ENCODE results near the gene TP63. TPM values are rescaled to one million over a fixed set of nuclear protein-coding genes. Genes with fewer than 3 reads are reported as not detected.

TP63 gene
- polyA plus RNA-seq, 6 donors from 2014 or later = 0.10 to 0.71 (median 0.21) TPM; not detected in 3

DNA sequence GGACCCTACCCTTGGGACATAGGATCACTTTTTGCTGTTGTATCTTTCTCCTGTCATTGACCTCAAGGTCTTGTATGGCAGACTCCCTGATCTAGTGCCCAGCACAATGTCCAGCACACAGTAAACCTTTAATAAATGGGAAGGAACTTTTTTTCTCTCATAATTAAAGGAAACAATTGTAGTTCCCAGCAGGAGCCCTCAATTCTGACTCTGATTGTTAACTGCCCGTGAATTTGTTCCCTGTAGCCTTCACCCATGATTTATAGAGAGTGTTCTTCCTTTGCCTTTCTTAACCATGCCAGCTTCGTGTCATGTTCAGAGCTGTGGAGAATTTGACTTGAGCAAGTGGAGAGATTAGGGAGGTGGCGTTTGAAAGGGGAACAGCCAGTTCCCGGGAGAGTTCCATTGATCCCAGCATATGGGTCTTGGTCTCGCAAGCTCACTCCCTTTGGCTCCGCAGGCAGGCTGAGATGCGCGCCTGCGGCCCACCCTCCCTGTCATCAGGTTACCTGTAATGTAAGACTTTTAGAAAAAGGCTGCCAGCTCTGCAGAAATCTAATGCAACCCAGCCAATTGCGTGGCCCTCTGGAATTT lies 182.6 kb downstream of the TP63 start:
- no peak for ATAC-seq (ENCODE audit: low read depth in 2 of 2)

DNA sequence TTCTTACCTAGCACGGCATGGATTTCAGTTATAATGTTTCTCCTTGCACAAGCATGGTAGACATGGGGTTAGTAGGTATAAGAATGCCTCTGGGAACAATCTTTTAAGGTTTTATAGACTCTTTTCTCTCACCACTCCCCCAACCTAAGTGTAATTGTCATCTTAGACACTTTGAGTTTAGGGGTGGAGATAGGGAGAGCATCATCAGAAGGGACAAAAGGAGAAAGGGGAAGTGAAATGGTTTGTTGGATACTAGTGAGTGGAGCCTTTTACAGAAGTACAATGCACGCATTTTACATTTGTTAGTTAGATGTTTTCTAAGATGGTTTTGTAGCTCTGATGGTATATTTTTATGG lies 189.2 kb downstream of the TP63 start:
- Mint-ChIP-seq H3K9me3 (peaks cover 0 to 3% (median 0%) of the 10 kb centered on the region in 7 donors), H3K4me1 (no peaks in the 10 kb centered on the region), H3K27ac (no peak overlapping the region), H3K4me3 (no peak overlapping the region), H3K36me3 (no peaks in the 10 kb centered on the region), H3K27me3 (peaks cover 0 to 4% (median 0%) of the 10 kb centered on the region in 3 donors)
- no peak for DNase-seq
- ATAC-seq (ENCODE audit: low read depth in 2 of 2) = no peak

More for the DNA sequence above, 182.6 kb downstream of the TP63 start:
- H3K36me3 Mint-ChIP-seq = no peaks in the 10 kb centered on the region
- H3K4me3 Mint-ChIP-seq = no peak overlapping the region
- no peaks in the 10 kb centered on the region for H3K27me3 Mint-ChIP-seq
- no peak overlapping the region for H3K27ac Mint-ChIP-seq
- H3K9me3 Mint-ChIP-seq = peaks cover 0 to 1% (median 0%) of the 10 kb centered on the region in 7 donors
- DNase-seq = no peak
- no peaks in the 10 kb centered on the region for H3K4me1 Mint-ChIP-seq

DNA sequence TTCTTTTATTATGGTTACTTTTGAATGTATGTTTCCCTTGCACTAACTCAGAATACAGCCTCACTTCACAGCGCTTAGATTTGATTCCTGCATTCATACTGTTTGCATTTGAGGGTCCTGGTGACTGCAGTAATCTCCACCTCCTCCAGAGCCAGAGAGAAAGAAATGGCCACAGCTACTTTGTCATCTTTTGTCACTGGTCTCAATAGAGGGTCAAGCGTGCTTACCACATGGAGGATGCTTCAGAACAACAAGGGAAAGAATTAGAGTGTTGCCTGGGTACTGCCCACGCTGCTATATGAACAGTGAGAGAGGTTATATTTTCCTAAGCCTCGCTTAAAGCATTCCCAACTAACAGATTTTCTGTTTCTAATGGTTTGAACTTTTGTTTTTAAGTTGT lies 190.1 kb downstream of the TP63 start:
- peaks cover 0 to 3% (median 0%) of the 10 kb centered on the region in 7 donors for H3K9me3 Mint-ChIP-seq
- H3K4me3 Mint-ChIP-seq = no peak overlapping the region
- no peaks in the 10 kb centered on the region for H3K36me3 Mint-ChIP-seq
- DNase-seq = no peak
- ATAC-seq (ENCODE audit: low read depth in 2 of 2) = no peak
- H3K27ac Mint-ChIP-seq = no peak overlapping the region
- peaks cover 0 to 4% (median 0%) of the 10 kb centered on the region in 3 donors for H3K27me3 Mint-ChIP-seq
- no peaks in the 10 kb centered on the region for H3K4me1 Mint-ChIP-seq

DNA sequence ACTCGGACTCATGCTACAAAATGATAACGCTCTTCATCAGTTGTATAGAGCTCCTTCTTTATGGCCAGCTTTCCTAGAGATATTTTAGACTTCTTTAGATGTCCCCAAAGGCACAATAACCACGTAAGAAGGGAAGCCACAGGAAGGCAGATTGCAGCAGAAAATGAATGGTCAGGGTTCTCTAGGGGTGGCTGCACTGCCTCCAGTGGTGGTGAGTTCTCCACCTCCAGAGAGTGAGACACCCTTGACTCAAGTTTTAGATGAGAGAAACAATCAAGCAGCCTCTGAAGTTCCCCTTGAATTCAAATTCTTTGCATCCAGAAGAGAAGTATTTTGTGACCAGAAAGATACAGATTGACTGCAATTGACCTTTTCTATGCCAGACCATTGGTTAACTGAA lies 191.5 kb downstream of the TP63 start:
- Mint-ChIP-seq H3K9me3 (peaks cover 0 to 5% (median 0%) of the 10 kb centered on the region in 7 donors), H3K4me3 (no peak overlapping the region), H3K27ac (no peak overlapping the region), H3K27me3 (peaks cover 0 to 4% (median 0%) of the 10 kb centered on the region in 3 donors), H3K36me3 (no peaks in the 10 kb centered on the region), H3K4me1 (no peaks in the 10 kb centered on the region)
- no peak for DNase-seq
- ATAC-seq (ENCODE audit: low read depth in 2 of 2) = no peak

DNA sequence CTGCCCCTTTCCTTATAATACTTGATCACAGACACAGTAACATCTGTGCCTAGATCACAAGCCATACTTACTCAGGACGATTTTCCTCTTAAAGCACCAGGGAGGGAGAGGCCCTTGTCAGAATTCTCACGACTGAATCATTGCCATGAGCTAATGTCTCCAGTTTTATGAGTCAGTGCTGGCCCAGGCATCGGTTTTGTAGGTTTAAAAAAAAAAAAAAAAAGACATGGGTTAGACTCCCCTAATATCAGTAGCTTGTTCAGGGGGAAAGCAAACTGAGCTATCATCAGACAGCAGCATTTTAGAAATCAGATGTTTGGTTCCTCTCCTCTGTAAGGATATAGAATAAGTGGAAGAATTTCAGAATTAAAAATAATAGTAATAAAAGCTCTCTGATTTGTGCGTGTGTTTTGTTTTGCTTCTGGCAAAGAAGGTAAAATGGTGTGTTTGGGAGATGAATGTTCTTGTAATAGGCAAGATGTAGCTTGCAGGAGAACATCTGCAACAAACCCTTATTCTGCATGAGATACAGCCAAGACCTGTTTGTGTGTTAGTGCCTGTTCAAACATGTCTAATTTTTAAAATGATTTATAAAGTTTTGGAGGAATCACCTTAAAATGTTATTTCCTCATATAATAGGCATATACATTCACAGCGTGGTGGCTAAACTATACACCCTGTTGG lies 193.6 kb downstream of the TP63 start:
- ATAC-seq (ENCODE audit: low read depth in 2 of 2) (no peak), DNase-seq (no peak)
- H3K9me3 Mint-ChIP-seq = peaks cover 0 to 5% (median 0%) of the 10 kb centered on the region in 7 donors
- H3K27me3 Mint-ChIP-seq = peaks cover 0 to 4% (median 0%) of the 10 kb centered on the region in 3 donors
- H3K4me3 Mint-ChIP-seq = no peak overlapping the region
- no peak overlapping the region for H3K27ac Mint-ChIP-seq
- no peaks in the 10 kb centered on the region for H3K4me1 Mint-ChIP-seq
- no peaks in the 10 kb centered on the region for H3K36me3 Mint-ChIP-seq

DNA sequence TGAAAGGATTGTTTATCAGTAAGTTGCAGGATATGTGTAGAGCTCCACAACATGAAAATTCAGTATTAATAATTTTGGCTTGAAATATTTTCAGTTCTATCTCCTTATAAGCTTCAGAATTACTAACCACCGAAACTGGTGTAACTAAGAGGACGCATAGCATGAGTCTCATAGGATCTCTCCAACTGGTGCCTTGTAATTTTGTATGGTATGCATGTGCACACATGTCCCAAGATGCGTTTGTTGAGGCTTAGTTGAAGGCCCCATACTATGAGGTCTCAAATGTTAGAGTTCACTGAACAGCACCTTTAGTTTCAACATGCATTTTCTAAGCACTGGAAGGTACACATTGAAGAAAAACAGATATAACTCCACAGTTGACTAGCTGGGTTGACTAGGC lies 195.4 kb downstream of the TP63 start:
- no peak for DNase-seq
- Mint-ChIP-seq H3K27me3 (peaks cover 0 to 4% (median 0%) of the 10 kb centered on the region in 3 donors), H3K4me1 (no peaks in the 10 kb centered on the region), H3K27ac (no peak overlapping the region), H3K36me3 (no peaks in the 10 kb centered on the region), H3K4me3 (no peak overlapping the region), H3K9me3 (peaks cover 0 to 5% (median 0%) of the 10 kb centered on the region in 7 donors)
- no peak for ATAC-seq (ENCODE audit: low read depth in 2 of 2)

DNA sequence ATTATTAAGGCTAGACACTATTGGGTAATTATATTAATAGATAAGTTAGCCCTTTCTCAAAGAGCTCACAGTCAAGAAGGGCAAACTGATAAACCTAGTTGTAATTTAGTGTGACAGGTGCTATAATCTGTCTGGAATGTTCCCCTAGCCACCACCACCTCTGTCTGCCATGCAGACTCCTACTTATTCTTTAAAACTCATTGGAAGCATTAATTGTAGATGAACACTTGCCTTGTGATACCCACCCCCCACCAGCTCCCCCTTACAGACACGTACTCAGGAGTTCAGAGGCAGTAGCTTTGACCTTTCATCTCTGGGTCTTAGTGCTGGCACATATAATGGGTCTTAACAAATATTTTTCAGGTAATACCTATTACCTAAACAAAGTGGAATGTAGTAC lies 195.9 kb downstream of the TP63 start:
- ATAC-seq (ENCODE audit: low read depth in 2 of 2) = no peak
- Mint-ChIP-seq H3K36me3 (no peaks in the 10 kb centered on the region), H3K4me1 (no peaks in the 10 kb centered on the region), H3K27me3 (peaks cover 0 to 4% (median 0%) of the 10 kb centered on the region in 3 donors), H3K9me3 (peaks cover 0 to 5% (median 0%) of the 10 kb centered on the region in 7 donors), H3K4me3 (no peak overlapping the region), H3K27ac (no peak overlapping the region)
- DNase-seq = no peak

DNA sequence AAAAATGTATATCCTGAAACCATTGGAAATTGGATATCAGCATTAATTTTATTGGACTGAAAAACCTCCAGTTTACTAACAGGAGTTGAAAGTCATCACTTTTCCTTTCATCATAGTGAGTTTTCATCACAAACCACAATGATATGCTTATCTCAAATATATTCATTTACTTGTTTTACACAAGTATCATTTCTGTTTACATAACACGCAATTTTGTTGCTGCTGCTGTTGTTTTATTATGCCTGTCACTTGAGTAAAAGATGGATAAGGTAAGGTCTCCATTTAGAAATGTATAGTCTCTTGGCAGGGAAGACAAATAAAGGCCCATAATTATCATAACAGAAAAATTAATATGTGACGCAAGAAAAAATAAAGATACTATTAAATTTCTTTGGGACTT lies 199.2 kb downstream of the TP63 start:
- no peak for DNase-seq
- Mint-ChIP-seq H3K9me3 (peaks cover 0 to 5% (median 0%) of the 10 kb centered on the region in 7 donors), H3K36me3 (no peaks in the 10 kb centered on the region), H3K4me1 (no peaks in the 10 kb centered on the region), H3K27me3 (no peaks in the 10 kb centered on the region), H3K4me3 (no peak overlapping the region), H3K27ac (no peak overlapping the region)
- ATAC-seq (ENCODE audit: low read depth in 2 of 2) = no peak

DNA sequence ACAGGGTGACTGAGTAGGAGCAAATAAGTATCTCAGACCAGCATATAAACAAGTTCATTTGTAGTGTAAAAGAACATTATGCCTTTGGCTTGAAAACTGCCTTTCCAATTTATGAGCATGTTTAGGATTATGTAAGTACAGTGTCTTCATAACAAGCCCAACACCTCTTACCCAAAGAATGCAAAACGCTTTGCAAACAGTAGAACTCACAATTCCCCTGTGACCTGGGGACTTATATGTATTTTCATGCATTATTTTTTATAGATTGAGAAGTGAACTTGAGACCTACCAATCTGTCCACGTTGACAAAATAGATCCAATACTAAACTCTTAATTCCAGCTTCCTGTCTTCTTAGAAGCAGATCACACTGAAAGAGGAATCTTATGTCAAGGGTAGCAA lies 202.1 kb downstream of the TP63 start:
- ATAC-seq (ENCODE audit: low read depth in 2 of 2) (no peak), DNase-seq (no peak)
- H3K4me3 Mint-ChIP-seq = no peak overlapping the region
- no peaks in the 10 kb centered on the region for H3K4me1 Mint-ChIP-seq
- no peaks in the 10 kb centered on the region for H3K27me3 Mint-ChIP-seq
- no peaks in the 10 kb centered on the region for H3K9me3 Mint-ChIP-seq
- no peaks in the 10 kb centered on the region for H3K36me3 Mint-ChIP-seq
- H3K27ac Mint-ChIP-seq = no peak overlapping the region

DNA sequence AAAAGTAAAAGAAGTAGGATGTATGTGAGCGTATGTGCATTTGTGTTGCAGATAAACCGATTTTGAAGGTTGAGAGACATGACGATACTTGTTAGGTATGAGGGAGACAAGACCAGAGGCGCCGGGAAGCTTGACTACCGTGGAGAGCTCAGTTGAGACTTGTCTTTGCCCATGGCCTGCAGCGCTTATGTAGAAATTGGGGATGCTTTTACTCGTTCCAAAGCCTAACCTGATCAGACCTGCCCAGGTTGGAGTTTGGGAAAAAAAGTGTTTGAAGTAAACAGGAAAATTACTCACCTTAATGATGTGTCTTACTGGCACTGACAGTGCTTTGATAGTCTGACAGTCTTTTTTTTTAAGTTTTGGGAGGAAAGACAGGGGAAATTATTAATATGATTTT lies 202.8 kb downstream of the TP63 start:
- Mint-ChIP-seq H3K27ac (no peak overlapping the region), H3K36me3 (no peaks in the 10 kb centered on the region), H3K4me1 (no peaks in the 10 kb centered on the region), H3K4me3 (no peak overlapping the region), H3K27me3 (no peaks in the 10 kb centered on the region), H3K9me3 (no peaks in the 10 kb centered on the region)
- DNase-seq (no peak), ATAC-seq (ENCODE audit: low read depth in 2 of 2) (no peak)

DNA sequence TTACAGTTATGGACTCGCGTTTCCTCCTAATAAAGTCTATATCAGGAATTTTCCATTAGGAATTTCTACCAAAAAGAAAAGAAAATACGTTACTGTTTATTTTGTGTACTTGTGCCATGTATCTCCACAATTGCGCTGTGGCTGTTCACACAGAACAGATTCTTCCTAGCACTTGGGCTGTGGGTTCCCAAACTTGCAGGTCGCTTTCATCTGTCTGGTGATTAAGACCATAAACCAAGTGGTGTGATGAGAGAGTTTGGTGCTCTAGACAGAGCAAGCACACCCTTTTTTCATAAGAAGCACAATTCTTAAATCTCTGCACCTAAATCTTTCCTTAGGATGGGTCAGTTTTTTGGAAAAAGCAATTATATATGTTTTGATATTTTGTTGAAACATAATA lies 203.3 kb downstream of the TP63 start:
- H3K36me3 Mint-ChIP-seq = no peaks in the 10 kb centered on the region
- H3K27ac Mint-ChIP-seq = no peak overlapping the region
- H3K4me1 Mint-ChIP-seq = no peaks in the 10 kb centered on the region
- no peaks in the 10 kb centered on the region for H3K9me3 Mint-ChIP-seq
- DNase-seq (no peak), ATAC-seq (ENCODE audit: low read depth in 2 of 2) (no peak)
- no peaks in the 10 kb centered on the region for H3K27me3 Mint-ChIP-seq
- no peak overlapping the region for H3K4me3 Mint-ChIP-seq

DNA sequence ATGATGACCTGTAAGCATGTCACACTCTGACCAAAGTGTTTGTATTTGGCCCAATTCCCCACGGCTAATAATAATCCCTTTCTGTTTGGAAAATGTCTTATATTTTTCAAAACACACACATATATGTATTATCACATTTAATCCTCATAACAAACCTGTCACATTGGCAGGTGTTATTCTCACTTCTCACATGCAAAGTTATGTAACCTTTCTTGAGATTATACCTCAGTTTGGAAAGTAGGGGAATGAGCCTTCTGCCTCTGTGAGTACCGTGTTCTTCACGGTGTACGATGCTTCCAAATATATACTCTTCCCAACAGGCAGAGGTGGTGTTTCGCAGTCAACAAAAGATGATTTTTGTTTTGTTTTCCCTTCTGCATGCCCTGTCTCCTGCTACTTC lies 205.6 kb downstream of the TP63 start:
- H3K4me3 Mint-ChIP-seq = no peak overlapping the region
- H3K4me1 Mint-ChIP-seq = no peaks in the 10 kb centered on the region
- no peak for DNase-seq
- no peak overlapping the region for H3K27ac Mint-ChIP-seq
- ATAC-seq (ENCODE audit: low read depth in 2 of 2) = no peak
- H3K27me3 Mint-ChIP-seq = no peaks in the 10 kb centered on the region
- H3K9me3 Mint-ChIP-seq = no peaks in the 10 kb centered on the region
- no peaks in the 10 kb centered on the region for H3K36me3 Mint-ChIP-seq

DNA sequence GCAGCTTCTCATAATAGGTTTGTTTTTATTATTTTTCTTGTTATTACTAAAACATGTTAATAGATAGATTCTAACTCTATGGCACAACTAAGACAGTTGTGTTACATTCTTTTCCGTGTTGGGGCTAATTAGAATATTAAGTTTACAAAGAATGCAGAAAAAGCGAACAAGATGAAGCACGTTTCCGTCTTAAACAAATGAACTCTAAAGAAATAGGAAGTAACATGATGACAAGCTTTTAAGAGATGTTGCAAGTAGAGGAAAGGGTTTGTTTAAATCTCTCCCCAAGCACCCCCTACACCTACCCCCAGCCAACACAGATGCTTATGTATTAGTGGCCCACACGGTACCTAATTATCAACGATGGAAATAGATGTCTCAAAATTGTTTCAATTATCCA lies 207.1 kb downstream of the TP63 start:
- Mint-ChIP-seq H3K4me3 (no peak overlapping the region), H3K27me3 (no peaks in the 10 kb centered on the region), H3K9me3 (no peaks in the 10 kb centered on the region), H3K27ac (no peak overlapping the region), H3K4me1 (no peaks in the 10 kb centered on the region), H3K36me3 (no peaks in the 10 kb centered on the region)
- ATAC-seq (ENCODE audit: low read depth in 2 of 2) (no peak), DNase-seq (no peak)

DNA sequence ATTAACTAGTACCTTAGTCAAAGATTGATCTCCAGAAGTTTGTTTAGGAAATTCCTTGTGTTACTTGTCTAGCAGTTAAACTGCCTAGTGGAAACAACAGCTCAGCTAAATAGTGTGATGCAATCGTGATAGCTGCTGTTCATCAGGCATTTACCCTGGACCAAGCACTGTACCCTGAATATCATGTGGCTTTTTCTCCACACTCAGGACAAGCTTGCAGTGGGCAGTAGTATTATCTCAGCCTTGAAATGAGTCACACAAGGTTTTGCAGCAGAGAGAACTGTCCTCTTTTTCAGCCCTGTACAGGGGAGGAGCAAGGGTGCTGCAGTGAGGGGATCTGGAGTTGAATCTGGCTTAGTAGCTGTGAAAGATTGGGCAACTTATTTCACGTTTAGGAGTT lies 208.4 kb downstream of the TP63 start:
- Mint-ChIP-seq H3K36me3 (no peaks in the 10 kb centered on the region), H3K9me3 (no peaks in the 10 kb centered on the region), H3K27me3 (no peaks in the 10 kb centered on the region), H3K4me3 (no peak overlapping the region), H3K27ac (no peak overlapping the region), H3K4me1 (no peaks in the 10 kb centered on the region)
- no peak for ATAC-seq (ENCODE audit: low read depth in 2 of 2)
- no peak for DNase-seq
